Heart right ventricle (tissue), 16 donors: ENCODE results near the gene TMEM170A. TPM values are rescaled to one million over a fixed set of nuclear protein-coding genes. Genes with fewer than 3 reads are reported as not detected.

ENCODE experiments used
- ATAC-seq, 8 donors: fragments of 200-7000 bp; cut with Tn5 transposase; one replicate each; pipeline ENCODE4 v1.9.1; 2020; ENCODE audit warnings: mild to moderate bottlenecking in 8 of 8, moderate library complexity in 8 of 8, moderate number of reproducible peaks in 1 of 8
- DNase-seq, 2 donors: peaks; one replicate each; pipeline ENCODE4 v3.0.0-alpha.2; 2020
- H3K27ac ChIP-seq, 10 donors: fragments of 200-600 bp; sonication (generic) in 2 of 10; one replicate each; pipeline versions ENCODE4 v1.5.0 to v1.8.0; 2020 to 2022; ENCODE audit warnings: mild to moderate bottlenecking in 3 of 10
- H3K27me3 ChIP-seq, 7 donors: fragments of 200-600 bp; one replicate each; pipeline ENCODE4 v1.8.0; 2021 to 2022; ENCODE audit warnings: mild to moderate bottlenecking in 2 of 7
- H3K36me3 ChIP-seq, 9 donors: fragments of 200-600 bp; sonication (generic) in 1 of 9; one replicate each; pipeline versions ENCODE4 v1.5.0 to v1.8.0; 2020 to 2022; ENCODE audit warnings: mild to moderate bottlenecking in 2 of 9
- H3K4me1 ChIP-seq, 9 donors: fragments of 200-600 bp; sonication (generic) in 1 of 9; one replicate each; pipeline versions ENCODE4 v1.5.0 to v1.8.0; 2020 to 2022; ENCODE audit warnings: mild to moderate bottlenecking in 4 of 9
- H3K4me3 ChIP-seq, 10 donors: fragments of 200-600 bp; sonication (generic) in 2 of 10; one replicate each; pipeline versions ENCODE4 v1.5.0 to v1.8.0; 2020 to 2022; ENCODE audit warnings: mild to moderate bottlenecking in 7 of 10, moderate library complexity in 2 of 10
- H3K9me3 ChIP-seq, 11 donors: fragments of 200-600 bp in 10 of 11; sonication (generic) in 2 of 11; one replicate each; pipeline versions ENCODE4 v1.5.0 to v1.8.0; 2013 to 2022; ENCODE audit warnings: mild to moderate bottlenecking in 2 of 11, control low read depth in 1 of 11, moderate library complexity in 1 of 11
- CTCF ChIP-seq, 9 donors: fragments of 200-600 bp; sonication (generic) in 2 of 9; IDR thresholded peaks; one replicate each; pipeline versions ENCODE4 v1.5.0 to v1.8.0; 2021 to 2022; ENCODE audit warnings: antibody characterized with exemption in 9 of 9, mild to moderate bottlenecking in 5 of 9, moderate library complexity in 1 of 9
- WGBS, 2 donors: extraction: QIAGEN DNeasy Blood & Tissue Kit; methylation state at CpG; one replicate each; pipeline ENCODE4 v1.1.7; 2013; ENCODE audit warnings: inconsistent platforms in 1 of 2; 5-methylcytosine and 5-hydroxymethylcytosine counted together
- intact Hi-C, 10 donors: fragments of 100-400 bp; cut with DNase I; formaldehyde crosslinking; loops; one replicate each; pipeline versions ENCODE4 v1.11.1 to v1.14.2; 2022
- long read RNA-seq, 3 donors: library from polyadenylated mRNA; unstranded; transcript quantifications; one replicate each; pipeline ENCODE4 v2.0.0, GENCODE V29; 2020 to 2021
- polyA plus RNA-seq, 2 donors: library from polyadenylated mRNA; stranded (reverse); fragments of 200-250 nt; gene quantifications; one replicate each; pipeline ENCODE4 v1.2.3, GENCODE V29; 2013
- total RNA-seq, 10 donors: library from RNA; stranded (reverse); fragmentation: NEBNext Ultra II Directional in 3 of 10; extraction: Animal tissue kit (Norgen Biotek cat#: 25700) in 3 of 10; gene quantifications; one replicate each; pipeline versions ENCODE4 v1.2.1 to v1.2.4, GENCODE V29; 2021 to 2023
- donor health status: Arrhythmogenic right ventricular cardiomyopathy.
- donor health status: ischemic (EF 13 %, LVEDD 7.1; RV severe dilation, severe dysfunction).
- donor health status: healthy with polysubstance abuse.
- donor health status: DM: no; HTN: yes; CAD: no.
- donor health status: DM: no; HTN: no; CAD: no.
- donor health status: ischemic (EF 25% LVEDD 6.9; RV normal size, moderate dysfunction).
- donor health status: ischemic (EF 25% LVEDD 5.7; RV mildly dilated, moderate dysfunction).
- donor health status: healthy.
- donor health status: DM: yes; HTN: yes; CAD: no.
- donor health status: Ischemic cardiomyopathy.
- donor health status: ischemic (EF 35%, LVEDD 5.7; RV mildly dilated, moderate dysfunction).
- donor health status: nonischemic (EF 11% LVEDD 7.7; RV severe dilation, severe dysfunction).
- donor health status: DM: yes; HTN: yes; CAD: no.
- donor health status: PGD.
- donor health status: ischemic (EF 29% LVEDD 5.4; RV normal size, mild dysfunction).
- donor health status: nonischemic (EF 23%, LVEDD 6.1; RV moderate dilation, normal function).

Gene TMEM170A
- total RNA-seq, result 10 to 100 TPM in 4 of 10 donors, 1 to 10 TPM in 6; 7.2 to 12.5 (median 9.3) TPM
- 1 to 10 TPM; 3.8 to 6.9 TPM for polyA plus RNA-seq
- long read RNA-seq, donor 1, full-length matches to known transcripts, result 14 of 18 reads
- long read RNA-seq, donor 1, partial matches to known transcripts, result 0 of 18 reads
- long read RNA-seq, donor 1, other reads (novel, unspliced or antisense), result 4 of 18 reads
- long read RNA-seq, donor 2, full-length matches to known transcripts, result 7 of 7 reads
- long read RNA-seq, donor 2, partial matches to known transcripts, result 0 of 7 reads
- long read RNA-seq, donor 2, other reads (novel, unspliced or antisense), result 0 of 7 reads
- long read RNA-seq, donor 3, full-length matches to known transcripts, result 7 of 8 reads
- long read RNA-seq, donor 3, partial matches to known transcripts, result 0 of 8 reads
- long read RNA-seq, donor 3, other reads (novel, unspliced or antisense), result 1 of 8 reads

GRCh38 chr16:75464122-75464918 is at the start of gene TMEM170A:
Gene TMEM170A, minus strand, starts transcription at chr16:75464689. Its CDS starts 89 bp downstream, at chr16:75464600.
- intact Hi-C loops, result loop anchor here in 6 of 10 donors (1.0 to 10.0 kb wide), 5 partner anchors 52 to 270 kb away; partner anchors contain the start of gene ADAT1 (in 1 of the 6)
- peak; percentile 100 for TF ChIP-seq CTCF (IDR thresholded peaks at IDR 0.05)
- H3K9me3 ChIP-seq, result no peaks in the 10 kb centered on the region
- H3K36me3 ChIP-seq, result peaks cover 0 to 5% (median 0%) of the 10 kb centered on the region in 9 donors
- H3K27ac ChIP-seq, result peak within 1 kb of the TSS; percentile 94 to 99 (median 97)
- DNase-seq, result peak; percentile 100
- ATAC-seq, result peak; percentile 97 to 99 (median 98)
- WGBS, 2 donors, result 0 to 1% methylated on average over 86 to 89 of the region's 89 CpGs
- no peaks in the 10 kb centered on the region for H3K27me3 ChIP-seq
- H3K4me1 ChIP-seq, result peaks cover 0 to 48% (median 19%) of the 10 kb centered on the region in 9 donors
- peak within 1 kb of the TSS; percentile 51 to 100 (median 99) for H3K4me3 ChIP-seq

- no peaks in the 10 kb centered on the region for H3K36me3 ChIP-seq
- TF ChIP-seq CTCF (IDR thresholded peaks at IDR 0.05), result no peak
- intact Hi-C loops, result loop anchor here in 1 of 10 donors (5.0 kb wide), 1 partner anchor 36 kb away; no protein-coding TSS in a partner anchor
- peak; percentile 52 to 87 (median 66) for ATAC-seq
- no peaks in the 10 kb centered on the region for H3K9me3 ChIP-seq
- H3K4me1 ChIP-seq, result peaks cover 0 to 13% (median 0%) of the 10 kb centered on the region in 9 donors
- H3K27me3 ChIP-seq, result no peaks in the 10 kb centered on the region
- H3K4me3 ChIP-seq, result no peak overlapping the region
- DNase-seq, result peak in 1 of 2 donors; percentile 24
- peak overlapping the region in 6 of 10 donors; percentile 19 to 60 (median 38) for H3K27ac ChIP-seq
- WGBS, 2 donors, result 30 to 53% methylated on average over 7 of the region's 7 CpGs
These were observed 42.1 kb upstream of the TMEM170A start for GRCh38 chr16:75506574-75506973.

GRCh38 chr16:75506107-75506506 is 41.6 kb upstream of the TMEM170A start:
- intact Hi-C loops, result loop anchor here in 1 of 10 donors (5.0 kb wide), 1 partner anchor 36 kb away; no protein-coding TSS in a partner anchor
- Histone ChIP-seq H3K36me3 (no peaks in the 10 kb centered on the region), H3K9me3 (no peaks in the 10 kb centered on the region), H3K4me1 (peaks cover 0 to 13% (median 0%) of the 10 kb centered on the region in 9 donors), H3K27ac (peak overlapping the region in 5 of 10 donors; percentile 19 to 58 (median 36)), H3K27me3 (no peaks in the 10 kb centered on the region), H3K4me3 (no peak overlapping the region)
- DNase-seq (no peak), ATAC-seq (no peak)
- 83 to 90% methylated on average over 3 of the region's 3 CpGs for WGBS, 2 donors
- no peak for TF ChIP-seq CTCF (IDR thresholded peaks at IDR 0.05)

GRCh38 chr16:75503801-75504200 is 39.3 kb upstream of the TMEM170A start:
- H3K9me3 ChIP-seq, result no peaks in the 10 kb centered on the region
- H3K4me1 ChIP-seq, result peaks cover 0 to 15% (median 0%) of the 10 kb centered on the region in 9 donors
- H3K27ac ChIP-seq, result no peak overlapping the region
- no peak for TF ChIP-seq CTCF (IDR thresholded peaks at IDR 0.05)
- ATAC-seq (no peak), DNase-seq (no peak)
- H3K4me3 ChIP-seq, result no peak overlapping the region
- WGBS, 2 donors, result 76 to 82% methylated on average over 1 of the region's 1 CpG
- H3K27me3 ChIP-seq, result no peaks in the 10 kb centered on the region
- H3K36me3 ChIP-seq, result no peaks in the 10 kb centered on the region
- intact Hi-C loops, result no loop called here
